ENCODE results near the gene EEF1A2.

- TF ChIP-seq CTCF (IDR thresholded peaks at IDR 0.05) (no peak), POLR2AphosphoS5 (IDR thresholded peaks at IDR 0.05) (no peak), POLR2A (IDR thresholded peaks at IDR 0.05) (no peak), EP300 (IDR thresholded peaks at IDR 0.05; ENCODE audit: low read depth) (no peak)
These were observed 20.9 kb downstream of the EEF1A2 start for GRCh38 chr20:63477944-63478343.

All from transverse colon (tissue), 4 donors.